DND-41 (cell line): ENCODE measurements around the gene SLC16A6.
"Not testable (repeated sequence)": the region's sequence is repeated elsewhere in the genome, so short reads cannot be mapped to it uniquely, and the experiment has no call there.

Experiments
- CTCF ChIP-seq: IDR thresholded peaks from 2 replicates; pipeline ENCODE4 v1.5.1; 2012; ENCODE audit warnings: borderline replicate concordance, low read length, moderate library complexity, mild to moderate bottlenecking; ENCODE audit not compliant: poor library complexity, severe bottlenecking; ENCODE audit errors: extremely low read depth
- EZH2 ChIP-seq: IDR thresholded peaks from 3 replicates; pipeline ENCODE4 v1.6.1; 2012; ENCODE audit warnings: borderline replicate concordance, low read depth, mild to moderate bottlenecking, moderate library complexity, low read length, inconsistent platforms; ENCODE audit not compliant: severe bottlenecking

DNA sequence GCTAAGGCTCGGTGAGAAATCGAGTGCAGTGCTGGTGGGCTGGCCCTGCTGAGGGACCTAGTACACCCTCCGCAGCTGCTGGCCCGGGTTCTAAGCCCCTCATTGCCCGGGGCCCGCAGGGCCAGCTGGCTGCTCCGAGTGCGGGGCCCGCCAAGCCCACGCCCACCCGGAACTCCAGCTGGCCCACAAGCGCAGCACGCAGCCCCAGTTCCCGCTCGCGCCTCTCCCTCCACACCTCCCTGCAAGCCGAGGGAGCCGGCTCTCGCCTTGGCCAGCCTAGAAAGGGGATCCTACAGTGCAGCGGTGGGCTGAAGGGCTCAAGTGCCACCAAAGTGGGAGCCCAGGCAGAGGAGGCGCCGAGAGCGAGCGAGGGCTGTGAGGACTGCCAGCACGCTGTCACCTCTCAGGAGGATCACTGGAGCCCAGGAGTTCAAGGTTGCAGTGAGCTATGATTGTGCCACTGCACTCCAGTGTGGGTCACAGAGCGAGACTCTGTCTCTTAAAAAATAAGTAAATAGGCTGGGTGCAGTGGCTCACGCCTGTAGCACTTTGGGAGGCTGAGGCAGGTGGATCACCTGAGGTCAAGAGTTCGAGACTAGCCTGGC, 18.2 kb upstream of the SLC16A6 start:
- not testable (repeated sequence) for TF ChIP-seq CTCF, EZH2
